K562 (cell line): ENCODE data around the gene SLC16A1. TPM values are rescaled to one million over a fixed set of nuclear protein-coding genes. Genes with fewer than 3 reads are reported as not detected.

ENCODE experiments used
- ATAC-seq: fragments of 200-7000 bp; cut with Tn5 transposase; 3 replicates; pipeline ENCODE4 v1.9.1; 2020; ENCODE audit warnings: moderate library complexity
- BruUV-seq: library from RNA; stranded (reverse); fragments of 400-500 nt; replicated peaks from 2 replicates; lab custom pipeline; 2021; lab: Mats Ljungman, UMichigan
- CTCF ChIA-PET: fragments of 300-600 bp; formaldehyde crosslinking; extraction: SDS; loops from one replicate; lab custom pipeline; 2021; ENCODE audit warnings: low intra/inter-chr PET ratio; lab: Yijun Ruan, JAX
- POLR2A ChIA-PET: fragments of 300-600, 350-650 bp; sonication (Branson Sonifier 250); formaldehyde crosslinking; extraction: SDS; loops from one replicate; lab custom pipeline; 2021; ENCODE audit warnings: antibody characterized with exemption, inconsistent platforms; lab: Yijun Ruan, JAX
- DNase-seq, 4 experiments: peaks; one replicate each; pipeline versions ENCODE4 v3.0.0 to v3.0.0-alpha.2; 2011 to 2018; ENCODE audit warnings: low spot score in 3 of 4, mixed read lengths in 3 of 4; ENCODE audit errors: extremely low read depth in 1 of 4
- FAIRE-seq: peaks from 2 replicates; lab custom pipeline; 2011; peaks lifted over from hg19 to GRCh38; lab: Jason Lieb, UNC
- H2AFZ ChIP-seq: 2 replicates; pipeline ENCODE4 v1.6.0; 2011; ENCODE audit warnings: low read depth, low read length, control low read depth, inconsistent platforms
- H3K27ac ChIP-seq: fragments of 200-600 bp; 3 replicates; pipeline ENCODE4 v1.8.0; 2011; ENCODE audit warnings: low read depth, mild to moderate bottlenecking, control low read depth, inconsistent platforms, low read length, moderate library complexity, mixed read lengths; ENCODE audit errors: extremely low read depth
- H3K27me3 ChIP-seq, 2 experiments: fragments of 300-600 bp in 1 of 2; 2 replicates in 1 of 2; 3 replicates in 1 of 2; pipeline versions ENCODE4 v1.6.0 to v1.8.0; 2011; ENCODE audit warnings: inconsistent platforms in 2 of 2, low read length in 2 of 2, mild to moderate bottlenecking in 1 of 2, mixed read lengths in 1 of 2, moderate library complexity in 1 of 2; ENCODE audit not compliant: control insufficient read depth in 2 of 2, insufficient read depth in 2 of 2
- H3K36me3 ChIP-seq: fragments of 300-600 bp; 3 replicates; pipeline ENCODE4 v1.8.0; 2011; ENCODE audit warnings: mild to moderate bottlenecking, low read length, inconsistent platforms; ENCODE audit not compliant: control insufficient read depth, insufficient read depth
- H3K4me1 ChIP-seq, 2 experiments: fragments of 200-600 bp in 1 of 2; replicated peaks in 1 of 2; 2 replicates in 1 of 2; 3 replicates in 1 of 2; pipeline versions ENCODE4 v1.5.1 to v1.8.0; 2011; ENCODE audit warnings: inconsistent platforms in 2 of 2, low read length in 2 of 2, mild to moderate bottlenecking in 1 of 2, mixed read lengths in 1 of 2, moderate library complexity in 1 of 2; ENCODE audit not compliant: control insufficient read depth in 2 of 2, insufficient read depth in 2 of 2
- H3K4me2 ChIP-seq: 2 replicates; pipeline ENCODE4 v1.6.1; 2011; ENCODE audit warnings: low read length, control low read depth, inconsistent platforms, mixed read lengths; ENCODE audit not compliant: insufficient read depth
- H3K4me3 ChIP-seq: fragments of 200-600 bp; sonication (generic), shearing (Covaris generic); 2 replicates; pipeline ENCODE4 v1.5.1; 2016; ENCODE audit warnings: control low read depth, inconsistent platforms
- H3K79me2 ChIP-seq: fragments of 200-600 bp; 3 replicates; pipeline ENCODE4 v1.8.0; 2011; ENCODE audit warnings: low read length, inconsistent platforms; ENCODE audit not compliant: control insufficient read depth, insufficient read depth
- H3K9ac ChIP-seq, 2 experiments: 2 replicates each; pipeline versions ENCODE4 v1.6.0 to v1.6.1; 2011; ENCODE audit warnings: low read depth in 2 of 2, low read length in 2 of 2, control low read depth in 1 of 2, inconsistent platforms in 1 of 2, mild to moderate bottlenecking in 1 of 2, mixed read lengths in 1 of 2; ENCODE audit not compliant: insufficient read depth in 1 of 2
- H3K9me1 ChIP-seq: one replicate; pipeline ENCODE4 v1.6.0; 2011; ENCODE audit warnings: inconsistent platforms, mild to moderate bottlenecking, low read length, moderate library complexity; ENCODE audit not compliant: control insufficient read depth, insufficient read depth
- H3K9me3 ChIP-seq: replicated peaks from 2 replicates; pipeline ENCODE4 v1.5.1; 2011; ENCODE audit warnings: low read depth, low read length, inconsistent platforms; ENCODE audit not compliant: control insufficient read depth, insufficient read depth
- H4K20me1 ChIP-seq: replicated peaks from 2 replicates; pipeline ENCODE4 v1.6.1; 2011; ENCODE audit warnings: low read length, inconsistent platforms, mixed read lengths; ENCODE audit not compliant: control insufficient read depth, insufficient read depth
- CBFA2T3 ChIP-seq: fragments of 450-650 bp; IDR thresholded peaks from 2 replicates; pipeline ENCODE4 v1.6.1; 2017
- CBFB ChIP-seq: sonication (generic); formaldehyde crosslinking; IDR thresholded peaks from 2 replicates; pipeline ENCODE4 v1.4.0; 2020; ENCODE audit warnings: mild to moderate bottlenecking, missing genetic modification reagents
- CCAR2 ChIP-seq: fragments of 200-400 bp; formaldehyde crosslinking; IDR thresholded peaks from 2 replicates; pipeline ENCODE4 v1.6.1; 2017; ENCODE audit warnings: mild to moderate bottlenecking, low read depth, low read length
- CEBPB ChIP-seq: fragments of 450-650 bp; IDR thresholded peaks from 2 replicates; pipeline ENCODE4 v1.6.1; 2016; ENCODE audit warnings: missing genetic modification characterization, missing compliant biosample characterization
- EP300 ChIP-seq: IDR thresholded peaks from 2 replicates; pipeline ENCODE4 v1.6.1; 2012; ENCODE audit warnings: low read length, improper control_type of control experiment
- KDM4B ChIP-seq, 2 experiments: fragments of 450-650 bp in 1 of 2; sonication (generic) in 1 of 2; IDR thresholded peaks; 2 replicates each; pipeline ENCODE4 v1.6.1; 2016 to 2017; ENCODE audit warnings: borderline replicate concordance in 2 of 2, antibody characterized with exemption in 1 of 2, low read depth in 1 of 2, mild to moderate bottlenecking in 1 of 2
- LEF1 ChIP-seq: fragments of 450-650 bp; IDR thresholded peaks from 2 replicates; pipeline ENCODE4 v1.6.1; 2016; ENCODE audit warnings: mild to moderate bottlenecking
- NR2C1 ChIP-seq, 2 experiments: fragments of 450-650 bp; IDR thresholded peaks; 2 replicates each; pipeline ENCODE4 v1.6.1; 2017; ENCODE audit warnings: mild to moderate bottlenecking in 2 of 2, antibody characterized with exemption in 1 of 2, inconsistent platforms in 1 of 2, missing compliant biosample characterization in 1 of 2, missing genetic modification characterization in 1 of 2
- RBM14 ChIP-seq: fragments of 200-400 bp; formaldehyde crosslinking; IDR thresholded peaks from 2 replicates; pipeline ENCODE4 v1.6.1; 2018; ENCODE audit warnings: low read depth, mild to moderate bottlenecking, low read length, moderate library complexity, borderline replicate concordance; ENCODE audit not compliant: insufficient read depth
- SMAD4 ChIP-seq: fragments of 250-450 bp; sonication (Bioruptor Pico); conservative IDR thresholded peaks from 2 replicates; pipeline ENCODE4 v1.8.0; 2021; ENCODE audit warnings: inconsistent platforms, mild to moderate bottlenecking, moderate library complexity
- TAF9B ChIP-seq: fragments of 450-650 bp; IDR thresholded peaks from 2 replicates; pipeline ENCODE4 v1.6.1; 2018; ENCODE audit warnings: mild to moderate bottlenecking; ENCODE audit not compliant: partially characterized antibody
- XRCC5 ChIP-seq: fragments of 200-400 bp; formaldehyde crosslinking; IDR thresholded peaks from 2 replicates; pipeline ENCODE4 v1.6.1; 2017; ENCODE audit warnings: low read depth, mild to moderate bottlenecking, low read length
- ZNF354B ChIP-seq: fragments of 250-450 bp; sonication (Bioruptor Pico); IDR thresholded peaks from 2 replicates; pipeline ENCODE4 v1.4.0; 2020
- ZNF395 ChIP-seq: fragments of 200-800 bp; sonication (Bioruptor generic); IDR thresholded peaks from 2 replicates; pipeline ENCODE4 v1.6.1; 2017; ENCODE audit warnings: missing genetic modification characterization, missing compliant biosample characterization
- ZNF707 ChIP-seq: fragments of 250-450 bp; sonication (Bioruptor Pico); conservative IDR thresholded peaks from 2 replicates; pipeline ENCODE4 v1.8.0; 2022; ENCODE audit warnings: inconsistent platforms, mild to moderate bottlenecking, moderate library complexity
- WGBS: fragments of 100-300 bp; shearing (Covaris generic); methylation state at CpG from one replicate; pipeline ENCODE4 v1.1.6; 2016; ENCODE audit warnings: low coverage, mixed read lengths; ENCODE audit not compliant: insufficient coverage; ENCODE audit errors: missing lambda C conversion rate; 5-methylcytosine and 5-hydroxymethylcytosine counted together
- in situ Hi-C: fragments of 300-500 bp; cut with MboI; formaldehyde crosslinking; loops from 4 replicates; pipeline ENCODE4 v1.15.0; 2018; ENCODE audit warnings: inconsistent platforms, mixed read lengths
- intact Hi-C: fragments of 100-400 bp; cut with micrococcal nuclease; formaldehyde crosslinking; loops from 2 replicates; pipeline ENCODE4 v1.14.2; 2022
- polyA plus RNA-seq, 8 experiments: library from polyadenylated mRNA; depleted of rRNA in 4 of 8; stranded (reverse) in 5 of 8; unstranded in 3 of 8; fragments of >200 nt; fragmentation: Nextera tagmentation in 2 of 8; fragmentation: Illumina TruSeq in 1 of 8; extraction: Ambion mirVana in 2 of 8; extraction: Trizol in 1 of 8; gene quantifications; 2 replicates each; pipeline versions ENCODE4 v1.2.1 to v1.2.3, GENCODE V29; 2011 to 2014; ENCODE audit warnings: inconsistent platforms in 1 of 8, missing spikeins in 1 of 8
- total RNA-seq, 7 experiments: library from RNA; depleted of rRNA in 6 of 7; stranded (reverse); fragments of >200 nt in 6 of 7; fragmentation: Illumina TruSeq in 2 of 7; extraction: Trizol in 2 of 7; gene quantifications; 2 replicates each; pipeline versions ENCODE4 v1.2.1 to v1.2.3, GENCODE V29; 2011 to 2021; ENCODE audit warnings: low replicate concordance in 1 of 7
- TF ChIP-seq, protein P1 (sequence below): fragments of 450-650 bp; IDR thresholded peaks from 2 replicates; pipeline ENCODE4 v1.6.1; 2017; ENCODE audit warnings: antibody characterized with exemption
- TF ChIP-seq, protein P2 (sequence below), 3 experiments: IDR thresholded peaks in 2 of 3; conservative IDR thresholded peaks in 1 of 3; 2 replicates each; pipeline ENCODE4 v1.5.1; 2011 to 2012; ENCODE audit warnings: low read length in 3 of 3, mild to moderate bottlenecking in 3 of 3, control low read depth in 2 of 3, improper control_type of control experiment in 1 of 3, inconsistent platforms in 1 of 3, low read depth in 1 of 3, mixed read lengths in 1 of 3, moderate library complexity in 1 of 3; ENCODE audit not compliant: insufficient read depth in 2 of 3

The SLC16A1 gene
- total and polyA plus RNA-seq, 9 of the 15 experiments (the other 6 are each of a cell fraction or from before 2014, with no cell fraction given): 73.1 to 244 (median 117) TPM

DNA sequence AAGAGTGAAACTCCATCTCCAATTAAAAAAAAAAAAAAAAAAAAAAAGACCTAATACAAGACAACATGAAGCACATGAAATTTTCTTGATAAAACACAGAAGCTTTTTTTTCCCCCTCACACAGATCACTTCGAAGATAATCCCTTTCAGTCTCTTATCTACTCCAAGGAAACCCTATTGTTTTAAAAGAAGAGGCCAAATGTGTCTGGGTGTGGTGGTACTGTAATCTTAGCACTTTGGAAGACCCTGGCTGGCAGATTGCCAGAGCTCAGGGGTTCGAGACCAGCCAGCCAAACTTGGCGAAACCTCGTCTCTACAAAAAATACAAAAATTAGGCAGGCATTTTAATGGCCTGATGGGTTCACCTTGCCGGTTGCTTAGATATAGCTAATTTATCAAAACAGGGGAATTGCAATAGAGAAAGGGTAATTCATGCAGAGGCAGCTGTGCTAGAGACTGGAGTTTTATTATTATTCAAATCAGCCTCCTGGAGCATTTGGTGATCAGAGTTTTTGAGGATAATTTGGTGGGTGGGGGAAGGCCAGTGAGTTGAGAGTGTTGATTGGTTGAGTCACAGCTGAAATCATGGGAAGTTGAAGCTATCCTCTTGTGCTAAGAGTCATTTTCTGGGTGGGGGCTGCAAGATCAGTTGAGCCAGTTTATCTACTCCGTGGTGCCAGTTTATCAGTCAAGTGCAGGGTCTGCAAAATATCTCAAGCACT lies 62.5 kb downstream of the SLC16A1 start:
- Histone ChIP-seq H2AFZ (no peak overlapping the region), H3K27me3 (no peaks in the 10 kb centered on the region), H3K4me1 (peaks cover 17 to 19% of the 10 kb centered on the region in 2 experiments; a peak in 4 of 5 replicates), H3K9me1 (no peaks in the 10 kb centered on the region), H3K4me2 (0 out of 2 replicates have a peak overlapping the region, but pooled peaks have one; percentile 13), H3K4me3 (no peak overlapping the region), H3K9ac (no peak overlapping the region), H3K36me3 (no peaks in the 10 kb centered on the region), H3K9me3 (peaks cover 10% of the 10 kb centered on the region), H4K20me1 (no peaks in the 10 kb centered on the region), H3K79me2 (no peaks in the 10 kb centered on the region), H3K27ac (peak overlapping the region; percentile 36; the same call in 2 of the 3 replicates)
- BruUV-seq: no TSS peak
- WGBS: 26% methylated on average over 6 of the region's 6 CpGs
- CTCF ChIA-PET: no interaction called here
- FAIRE-seq (peak; percentile 56), ATAC-seq (peak; percentile 70), DNase-seq (peak in 2 of 4 experiments; percentile 54 to 75)
- in situ Hi-C loops: no loop called here
- POLR2A ChIA-PET: interaction anchor here (0.6 to 3.6 kb wide), 6 partner anchors 11 to 1850 kb away, joined by 3 to 14 read pairs (median 4); no protein-coding TSS in a partner anchor
- intact Hi-C loops: no loop called here
- TF ChIP-seq SMAD4: 0 out of 2 replicates have a peak, but pooled peaks have one; percentile 29
- no peak for TF ChIP-seq ZNF354B
- TF ChIP-seq, protein P1, sequence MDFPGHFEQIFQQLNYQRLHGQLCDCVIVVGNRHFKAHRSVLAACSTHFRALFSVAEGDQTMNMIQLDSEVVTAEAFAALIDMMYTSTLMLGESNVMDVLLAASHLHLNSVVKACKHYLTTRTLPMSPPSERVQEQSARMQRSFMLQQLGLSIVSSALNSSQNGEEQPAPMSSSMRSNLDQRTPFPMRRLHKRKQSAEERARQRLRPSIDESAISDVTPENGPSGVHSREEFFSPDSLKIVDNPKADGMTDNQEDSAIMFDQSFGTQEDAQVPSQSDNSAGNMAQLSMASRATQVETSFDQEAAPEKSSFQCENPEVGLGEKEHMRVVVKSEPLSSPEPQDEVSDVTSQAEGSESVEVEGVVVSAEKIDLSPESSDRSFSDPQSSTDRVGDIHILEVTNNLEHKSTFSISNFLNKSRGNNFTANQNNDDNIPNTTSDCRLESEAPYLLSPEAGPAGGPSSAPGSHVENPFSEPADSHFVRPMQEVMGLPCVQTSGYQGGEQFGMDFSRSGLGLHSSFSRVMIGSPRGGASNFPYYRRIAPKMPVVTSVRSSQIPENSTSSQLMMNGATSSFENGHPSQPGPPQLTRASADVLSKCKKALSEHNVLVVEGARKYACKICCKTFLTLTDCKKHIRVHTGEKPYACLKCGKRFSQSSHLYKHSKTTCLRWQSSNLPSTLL: no peak
- TF ChIP-seq CEBPB: no peak
- 0 out of 2 replicates have a peak, but pooled peaks have one; percentile 36 for TF ChIP-seq LEF1
- no peak for TF ChIP-seq KDM4B (IDR thresholded peaks at IDR 0.05; ENCODE audit: borderline replicate concordance in 2 of 2, low read depth in 1 of 2)
- TF ChIP-seq CBFB (CRISPR knock-in tag): no peak
- TF ChIP-seq EP300: peak; percentile 83
- no peak for TF ChIP-seq ZNF707
- TF ChIP-seq NR2C1 (IDR thresholded peaks at IDR 0.05): no peak
- no peak for TF ChIP-seq NR2C1 (tag; IDR thresholded peaks at IDR 0.05)
- TF ChIP-seq XRCC5: no peak
- TF ChIP-seq RBM14: no peak
- TF ChIP-seq, protein P2, sequence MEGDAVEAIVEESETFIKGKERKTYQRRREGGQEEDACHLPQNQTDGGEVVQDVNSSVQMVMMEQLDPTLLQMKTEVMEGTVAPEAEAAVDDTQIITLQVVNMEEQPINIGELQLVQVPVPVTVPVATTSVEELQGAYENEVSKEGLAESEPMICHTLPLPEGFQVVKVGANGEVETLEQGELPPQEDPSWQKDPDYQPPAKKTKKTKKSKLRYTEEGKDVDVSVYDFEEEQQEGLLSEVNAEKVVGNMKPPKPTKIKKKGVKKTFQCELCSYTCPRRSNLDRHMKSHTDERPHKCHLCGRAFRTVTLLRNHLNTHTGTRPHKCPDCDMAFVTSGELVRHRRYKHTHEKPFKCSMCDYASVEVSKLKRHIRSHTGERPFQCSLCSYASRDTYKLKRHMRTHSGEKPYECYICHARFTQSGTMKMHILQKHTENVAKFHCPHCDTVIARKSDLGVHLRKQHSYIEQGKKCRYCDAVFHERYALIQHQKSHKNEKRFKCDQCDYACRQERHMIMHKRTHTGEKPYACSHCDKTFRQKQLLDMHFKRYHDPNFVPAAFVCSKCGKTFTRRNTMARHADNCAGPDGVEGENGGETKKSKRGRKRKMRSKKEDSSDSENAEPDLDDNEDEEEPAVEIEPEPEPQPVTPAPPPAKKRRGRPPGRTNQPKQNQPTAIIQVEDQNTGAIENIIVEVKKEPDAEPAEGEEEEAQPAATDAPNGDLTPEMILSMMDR (IDR thresholded peaks at IDR 0.05 in 2 of 3, conservative IDR thresholded peaks at IDR 0.05 in 1 of 3; ENCODE audit: insufficient read depth in 2 of 3, low read depth in 1 of 3, low read length in 3 of 3): no peak
- no peak for TF ChIP-seq ZNF395
- TF ChIP-seq TAF9B: no peak
- no peak for TF ChIP-seq CCAR2
- peak; percentile 94 for TF ChIP-seq CBFA2T3
